ENCODE measurements around the gene COL4A5. TPM values are rescaled to one million over a fixed set of nuclear protein-coding genes. Genes with fewer than 3 reads are reported as not detected.

The COL4A5 gene
- total RNA-seq, 1 experiment from 2014 or later: 29.4 TPM

DNA sequence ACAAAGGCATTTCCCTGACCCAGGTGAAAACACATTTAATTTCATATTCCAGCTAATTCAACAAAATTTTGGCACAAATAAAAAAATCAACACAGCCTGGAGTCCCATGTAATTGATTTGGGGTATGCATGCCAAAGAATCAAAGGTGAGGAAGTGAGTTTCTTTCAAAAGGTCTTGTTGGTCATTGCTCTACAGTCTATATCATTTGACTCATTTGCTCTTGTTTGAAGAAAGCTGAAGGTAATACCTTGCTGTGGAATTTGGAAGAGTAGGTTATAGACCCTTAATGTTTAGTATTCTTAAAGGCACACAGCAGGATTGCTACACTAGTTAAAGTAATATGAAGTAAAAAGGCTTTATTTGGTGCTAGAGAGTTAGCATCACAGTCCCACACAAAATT lies 26.9 kb upstream of the COL4A5 start:
- Histone ChIP-seq H3K4me3 (replicated peaks in 1 of 2; ENCODE audit: low read depth in 1 of 2, low read length in 2 of 2) (no peak overlapping the region), H3K9ac (ENCODE audit: low read length) (no peak overlapping the region), H4K20me1 (ENCODE audit: insufficient read depth) (no peaks in the 10 kb centered on the region), H3K27ac (ENCODE audit: low read depth, low read length) (no peak overlapping the region), H3K36me3 (ENCODE audit: control insufficient read depth in 1 of 2, insufficient read depth in 2 of 2, low read length in 2 of 2) (no peaks in the 10 kb centered on the region), H3K79me2 (ENCODE audit: insufficient read depth, low read length) (no peaks in the 10 kb centered on the region), H3K9me2 (ENCODE audit: insufficient read depth) (no peaks in the 10 kb centered on the region), H2AFZ (ENCODE audit: low read depth, low read length, poor library complexity, severe bottlenecking) (no peak overlapping the region), H3K9me3 (ENCODE audit: control insufficient read depth in 1 of 2, insufficient read depth in 1 of 2, low read depth in 1 of 2, low read length in 2 of 2) (no peaks in the 10 kb centered on the region), H3K4me2 (ENCODE audit: low read length) (no peak overlapping the region), H3K27me3 (ENCODE audit: insufficient read depth, low read length) (no peaks in the 10 kb centered on the region), H3K4me1 (ENCODE audit: control insufficient read depth in 1 of 2, insufficient read depth in 2 of 2, low read length in 2 of 2) (peaks cover 0 to 5% of the 10 kb centered on the region in 2 experiments; a peak in 1 of 4 replicates)
- POLR2A ChIA-PET: no interaction called here
- intact Hi-C loops (cut with micrococcal nuclease): no loop called here
- DNase-seq (ENCODE audit: low read depth, low spot score) (no peak), ATAC-seq (no peak)
- TF ChIP-seq SRF (IDR thresholded peaks at IDR 0.05; ENCODE audit: low read depth) (no peak), POLR2A (IDR thresholded peaks at IDR 0.05; ENCODE audit: borderline replicate concordance, extremely low read depth, insufficient read depth, insufficient read length) (no peak), ZFX (IDR thresholded peaks at IDR 0.05) (no peak), EZH2phosphoT487 (IDR thresholded peaks at IDR 0.05; ENCODE audit: borderline replicate concordance) (no peak), CEBPB (IDR thresholded peaks at IDR 0.05; ENCODE audit: low read depth) (no peak), RAD21 (IDR thresholded peaks at IDR 0.05; ENCODE audit: low read depth) (no peak)
- RAD21 ChIA-PET (ENCODE audit: low non-redundant PET in 1 of 2, low total read pairs in 2 of 2, uncharacterized antibody in 2 of 2, unreplicated experiment in 2 of 2): no interaction called here
- no TSS peak for BruUV-seq (replicated peaks)
- CTCF ChIA-PET: no interaction called here

DNA sequence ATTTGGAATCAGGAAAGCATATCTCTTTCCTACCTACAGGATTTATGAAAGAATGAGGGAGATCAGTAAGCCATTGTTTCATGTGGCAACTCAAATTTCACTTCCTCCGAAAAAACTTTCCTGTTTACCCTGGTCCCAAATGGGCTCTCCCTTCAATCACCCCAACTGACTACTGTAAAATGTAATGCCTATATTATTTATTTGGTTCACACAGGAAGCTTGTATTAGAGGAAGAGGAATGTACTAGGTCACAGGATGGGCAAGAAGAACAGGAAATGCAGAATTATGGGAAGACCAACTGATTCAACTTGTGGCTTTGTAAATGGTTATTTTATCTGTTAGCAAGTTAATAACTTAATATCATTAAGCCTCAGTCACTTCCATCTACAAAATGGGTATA lies 24.5 kb upstream of the COL4A5 start:
- Histone ChIP-seq H2AFZ (ENCODE audit: low read depth, low read length, poor library complexity, severe bottlenecking) (no peak overlapping the region), H3K9me3 (ENCODE audit: control insufficient read depth in 1 of 2, insufficient read depth in 1 of 2, low read depth in 1 of 2, low read length in 2 of 2) (no peaks in the 10 kb centered on the region), H3K27ac (ENCODE audit: low read depth, low read length) (no peak overlapping the region), H3K36me3 (ENCODE audit: control insufficient read depth in 1 of 2, insufficient read depth in 2 of 2, low read length in 2 of 2) (no peaks in the 10 kb centered on the region), H3K4me2 (ENCODE audit: low read length) (no peak overlapping the region), H3K4me1 (ENCODE audit: control insufficient read depth in 1 of 2, insufficient read depth in 2 of 2, low read length in 2 of 2) (peaks cover 0 to 5% of the 10 kb centered on the region in 2 experiments; a peak in 1 of 4 replicates), H3K4me3 (replicated peaks in 1 of 2; ENCODE audit: low read depth in 1 of 2, low read length in 2 of 2) (no peak overlapping the region), H3K9ac (ENCODE audit: low read length) (no peak overlapping the region), H3K79me2 (ENCODE audit: insufficient read depth, low read length) (no peaks in the 10 kb centered on the region), H3K27me3 (ENCODE audit: insufficient read depth, low read length) (no peaks in the 10 kb centered on the region), H3K9me2 (ENCODE audit: insufficient read depth) (no peaks in the 10 kb centered on the region), H4K20me1 (ENCODE audit: insufficient read depth) (no peaks in the 10 kb centered on the region)
- TF ChIP-seq FOSL1 (IDR thresholded peaks at IDR 0.05; ENCODE audit: low read depth) (no peak), EZH2 (IDR thresholded peaks at IDR 0.05) (no peak), YY1 (IDR thresholded peaks at IDR 0.05; ENCODE audit: extremely low read depth, insufficient replicate concordance, low read depth, low read length) (no peak), ZNF274 (IDR thresholded peaks at IDR 0.05; ENCODE audit: low read depth, low read length) (no peak), RAD21 (IDR thresholded peaks at IDR 0.05; ENCODE audit: low read depth) (no peak), ZFX (IDR thresholded peaks at IDR 0.05) (no peak), ELF1 (IDR thresholded peaks at IDR 0.05; ENCODE audit: borderline replicate concordance, low read depth) (no peak), CBX3 (IDR thresholded peaks at IDR 0.05; ENCODE audit: low read depth) (no peak), SP1 (IDR thresholded peaks at IDR 0.05; ENCODE audit: low read depth) (no peak), POLR2AphosphoS5 (IDR thresholded peaks at IDR 0.05; ENCODE audit: low read depth, low read length) (no peak), SIN3A (IDR thresholded peaks at IDR 0.05; ENCODE audit: low read depth) (no peak)
- intact Hi-C loops (cut with micrococcal nuclease): no loop called here
- no peak for ATAC-seq
- DNase-seq (ENCODE audit: low read depth, low spot score): no peak
- POLR2A ChIA-PET: no interaction called here
- CTCF ChIA-PET: no interaction called here
- RAD21 ChIA-PET (ENCODE audit: low non-redundant PET in 1 of 2, low total read pairs in 2 of 2, uncharacterized antibody in 2 of 2, unreplicated experiment in 2 of 2): no interaction called here
- no TSS peak for BruUV-seq (replicated peaks)
